ENCODE data around the gene PPIL4.
"Not testable (repeated sequence)": the region's sequence is repeated elsewhere in the genome, so short reads cannot be mapped to it uniquely, and the experiment has no call there.

The PPIL4 gene

DNA sequence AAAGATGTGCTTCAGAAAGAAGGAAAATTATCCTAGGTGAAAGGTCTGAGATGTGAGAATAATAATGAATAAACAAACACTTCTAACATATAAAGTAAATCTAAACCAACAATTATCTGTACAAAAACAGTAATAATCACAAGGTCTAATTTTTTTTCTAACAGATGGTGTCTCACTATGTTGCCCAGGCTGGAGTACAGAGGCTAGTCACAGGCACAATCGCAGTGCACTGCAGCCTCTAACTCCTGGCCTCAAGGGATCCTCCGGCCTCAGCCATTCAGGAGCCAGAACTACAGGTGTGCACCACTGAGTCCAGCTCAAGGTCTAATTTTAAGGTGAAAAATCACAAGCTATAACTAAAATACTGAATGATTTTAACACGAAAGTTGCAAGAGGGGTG lies 44.1 kb downstream of the PPIL4 start:
- Histone ChIP-seq H3K27ac (ENCODE audit: poor library complexity, severe bottlenecking) (no peak overlapping the region), H3K36me3 (ENCODE audit: low read depth) (peaks cover 21% of the 10 kb centered on the region), H3K4me3 (ENCODE audit: severe bottlenecking) (no peak overlapping the region), H3K27me3 (ENCODE audit: insufficient read depth, poor library complexity, severe bottlenecking) (no peaks in the 10 kb centered on the region), H3K4me1 (ENCODE audit: insufficient read depth, poor library complexity, severe bottlenecking) (no peaks in the 10 kb centered on the region), H3K9me3 (ENCODE audit: severe bottlenecking) (no peaks in the 10 kb centered on the region)
- no peak for TF ChIP-seq CTCF (IDR thresholded peaks at IDR 0.05; ENCODE audit: poor library complexity, severe bottlenecking)
- ATAC-seq (ENCODE audit: low read depth) (no peak), DNase-seq (ENCODE audit: low spot score) (no peak)

DNA sequence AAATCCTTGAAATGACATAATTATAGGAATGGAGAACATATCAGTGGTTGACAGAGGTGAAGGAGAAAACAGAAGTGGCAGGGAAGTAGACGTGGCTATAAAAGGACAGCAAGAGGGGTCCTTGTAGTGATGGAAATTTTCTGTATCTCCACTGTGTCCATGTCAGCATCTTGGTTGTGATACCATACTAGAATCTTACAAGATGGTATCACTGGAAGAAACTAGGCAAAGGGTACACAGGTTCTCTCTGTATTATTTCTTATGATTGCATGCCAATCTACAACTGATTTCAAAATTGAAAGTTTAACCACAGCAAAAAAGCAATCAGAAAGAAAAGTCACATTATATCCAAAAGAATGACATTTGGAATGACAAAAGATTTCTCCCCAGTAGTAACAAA lies 44.6 kb downstream of the PPIL4 start:
- ATAC-seq (ENCODE audit: low read depth) (no peak), DNase-seq (ENCODE audit: low spot score) (no peak)
- peaks cover 18% of the 10 kb centered on the region for H3K36me3 ChIP-seq (ENCODE audit: low read depth)
- no peak overlapping the region for H3K27ac ChIP-seq (ENCODE audit: poor library complexity, severe bottlenecking)
- TF ChIP-seq CTCF (IDR thresholded peaks at IDR 0.05; ENCODE audit: poor library complexity, severe bottlenecking): no peak
- no peaks in the 10 kb centered on the region for H3K4me1 ChIP-seq (ENCODE audit: insufficient read depth, poor library complexity, severe bottlenecking)
- H3K27me3 ChIP-seq (ENCODE audit: insufficient read depth, poor library complexity, severe bottlenecking): no peaks in the 10 kb centered on the region
- no peaks in the 10 kb centered on the region for H3K9me3 ChIP-seq (ENCODE audit: severe bottlenecking)
- no peak overlapping the region for H3K4me3 ChIP-seq (ENCODE audit: severe bottlenecking)

DNA sequence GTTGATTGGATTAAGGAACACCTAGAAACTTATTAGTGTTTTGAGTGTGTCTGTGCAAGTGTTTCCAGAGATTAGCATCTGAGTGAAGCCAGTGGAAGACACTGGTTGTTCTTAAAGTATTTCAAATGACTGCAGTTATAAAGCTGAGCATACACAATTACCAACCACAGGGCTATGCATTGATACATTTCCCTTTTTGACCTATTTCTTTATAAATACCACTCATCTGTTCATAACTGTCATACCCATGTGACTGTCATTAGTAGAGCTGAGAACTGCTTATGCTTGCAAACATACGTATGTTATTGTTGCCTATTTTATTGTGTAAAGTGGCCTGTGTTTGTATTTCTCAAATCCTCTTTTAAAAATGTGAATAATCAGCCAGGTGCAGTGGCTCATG lies 45.7 kb downstream of the PPIL4 start:
- no peak overlapping the region for H3K27ac ChIP-seq (ENCODE audit: poor library complexity, severe bottlenecking)
- no peak for ATAC-seq (ENCODE audit: low read depth)
- no peak overlapping the region for H3K4me3 ChIP-seq (ENCODE audit: severe bottlenecking)
- H3K27me3 ChIP-seq (ENCODE audit: insufficient read depth, poor library complexity, severe bottlenecking): no peaks in the 10 kb centered on the region
- peaks cover 7% of the 10 kb centered on the region for H3K36me3 ChIP-seq (ENCODE audit: low read depth)
- no peak for DNase-seq (ENCODE audit: low spot score)
- H3K9me3 ChIP-seq (ENCODE audit: severe bottlenecking): no peaks in the 10 kb centered on the region
- TF ChIP-seq CTCF (IDR thresholded peaks at IDR 0.05; ENCODE audit: poor library complexity, severe bottlenecking): no peak
- peaks cover 2% of the 10 kb centered on the region for H3K4me1 ChIP-seq (ENCODE audit: insufficient read depth, poor library complexity, severe bottlenecking)

GRCh38 chr6:149499066-149499465 lies 46.8 kb downstream of the PPIL4 start:
- TF ChIP-seq CTCF (IDR thresholded peaks at IDR 0.05; ENCODE audit: poor library complexity, severe bottlenecking): no peak
- no peak overlapping the region for H3K4me3 ChIP-seq (ENCODE audit: severe bottlenecking)
- H3K4me1 ChIP-seq (ENCODE audit: insufficient read depth, poor library complexity, severe bottlenecking): peaks cover 3% of the 10 kb centered on the region
- H3K9me3 ChIP-seq (ENCODE audit: severe bottlenecking): no peaks in the 10 kb centered on the region
- H3K36me3 ChIP-seq (ENCODE audit: low read depth): no peaks in the 10 kb centered on the region
- H3K27ac ChIP-seq (ENCODE audit: poor library complexity, severe bottlenecking): no peak overlapping the region
- DNase-seq (ENCODE audit: low spot score) (no peak), ATAC-seq (ENCODE audit: low read depth) (peak; percentile 81)
- H3K27me3 ChIP-seq (ENCODE audit: insufficient read depth, poor library complexity, severe bottlenecking): no peaks in the 10 kb centered on the region

DNA sequence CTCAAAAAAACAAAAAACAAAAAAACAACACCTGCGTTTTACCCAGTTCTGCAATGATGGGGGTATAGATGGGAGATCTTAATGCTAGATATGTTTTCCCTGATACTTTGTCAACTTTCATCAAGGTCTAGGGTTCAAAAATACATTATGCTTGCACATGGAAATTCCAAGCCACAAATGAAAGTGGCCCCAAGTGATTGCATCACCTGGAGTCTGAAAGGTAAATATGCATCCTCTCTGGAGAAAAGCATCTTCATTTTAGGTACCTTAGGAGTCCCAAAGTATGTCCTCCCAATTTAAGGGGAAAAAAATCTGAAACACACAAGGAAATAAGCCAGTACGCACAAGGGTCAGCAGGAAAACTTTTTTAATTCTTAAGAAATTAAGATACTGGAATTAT lies 48.5 kb downstream of the PPIL4 start:
- Histone ChIP-seq H3K4me3 (ENCODE audit: severe bottlenecking) (no peak overlapping the region), H3K27ac (ENCODE audit: poor library complexity, severe bottlenecking) (no peak overlapping the region), H3K9me3 (ENCODE audit: severe bottlenecking) (no peaks in the 10 kb centered on the region), H3K4me1 (ENCODE audit: insufficient read depth, poor library complexity, severe bottlenecking) (peaks cover 3% of the 10 kb centered on the region), H3K27me3 (ENCODE audit: insufficient read depth, poor library complexity, severe bottlenecking) (no peaks in the 10 kb centered on the region), H3K36me3 (ENCODE audit: low read depth) (no peaks in the 10 kb centered on the region)
- DNase-seq (ENCODE audit: low spot score) (no peak), ATAC-seq (ENCODE audit: low read depth) (no peak)
- TF ChIP-seq CTCF (IDR thresholded peaks at IDR 0.05; ENCODE audit: poor library complexity, severe bottlenecking): no peak

GRCh38 chr6:149496597-149496996 lies 49.2 kb downstream of the PPIL4 start:
- H3K36me3 ChIP-seq (ENCODE audit: low read depth); H3K27ac ChIP-seq (ENCODE audit: poor library complexity, severe bottlenecking); DNase-seq (ENCODE audit: low spot score); H3K4me1 ChIP-seq (ENCODE audit: insufficient read depth, poor library complexity, severe bottlenecking); H3K9me3 ChIP-seq (ENCODE audit: severe bottlenecking); H3K27me3 ChIP-seq (ENCODE audit: insufficient read depth, poor library complexity, severe bottlenecking); H3K4me3 ChIP-seq (ENCODE audit: severe bottlenecking): not testable (repeated sequence)
- ATAC-seq (ENCODE audit: low read depth): 0 out of 3 replicates have a peak, but pooled peaks have one; percentile 37

DNA sequence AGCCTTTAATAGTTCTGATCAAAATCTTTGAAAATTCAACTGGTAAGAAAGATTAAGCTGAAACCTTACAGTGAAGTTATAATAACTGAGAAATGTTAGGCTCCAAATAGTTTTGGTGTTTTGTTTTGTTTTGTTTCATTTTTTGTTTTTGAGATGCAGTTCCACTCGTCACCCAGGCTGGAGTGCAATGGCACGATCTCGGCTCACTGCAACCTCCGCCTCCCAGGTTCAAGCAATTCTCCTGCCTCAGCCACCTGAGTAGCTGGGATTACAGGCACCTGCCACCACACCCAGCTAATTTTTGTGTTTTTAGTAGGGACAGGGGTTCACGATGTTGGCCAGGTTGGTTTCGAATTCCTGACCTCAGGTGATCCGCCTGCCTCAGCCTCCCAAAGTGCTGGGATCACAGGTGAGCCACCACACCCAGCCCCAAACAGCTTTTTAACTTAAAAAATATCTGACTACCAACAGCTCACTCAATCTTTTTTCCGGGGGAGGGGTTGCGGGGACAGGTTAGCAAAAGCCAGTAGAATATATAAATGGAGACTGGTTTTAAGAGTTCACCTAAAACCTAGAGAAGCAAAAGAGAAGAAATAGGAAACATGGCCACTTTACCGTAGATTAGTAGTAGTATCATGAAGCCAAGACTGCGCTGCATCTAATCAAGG lies 50.4 kb downstream of the PPIL4 start:
- H3K36me3 ChIP-seq (ENCODE audit: low read depth); H3K27ac ChIP-seq (ENCODE audit: poor library complexity, severe bottlenecking); DNase-seq (ENCODE audit: low spot score); H3K4me1 ChIP-seq (ENCODE audit: insufficient read depth, poor library complexity, severe bottlenecking); ATAC-seq (ENCODE audit: low read depth); H3K27me3 ChIP-seq (ENCODE audit: insufficient read depth, poor library complexity, severe bottlenecking); H3K4me3 ChIP-seq (ENCODE audit: severe bottlenecking); H3K9me3 ChIP-seq (ENCODE audit: severe bottlenecking): not testable (repeated sequence)

Data from RWPE2 (cell line).